ENCODE results near the gene CTIF. TPM values are rescaled to one million over a fixed set of nuclear protein-coding genes. Genes with fewer than 3 reads are reported as not detected.

The CTIF gene
- total and polyA plus RNA-seq, 10 donors = 5.2 to 39.2 (median 18.5) TPM

GRCh38 chr18:48577478-48578190 is 38.8 kb downstream of the CTIF start:
- peaks cover 0 to 8% (median 0%) of the 10 kb centered on the region in 6 donors for H3K4me1 ChIP-seq
- H3K4me3 ChIP-seq = no peak overlapping the region
- no peaks in the 10 kb centered on the region for H3K27me3 ChIP-seq (replicated peaks in 1 of 7)
- H3K36me3 ChIP-seq = peaks cover 0 to 19% (median 0%) of the 10 kb centered on the region in 6 donors
- no peak overlapping the region for H3K27ac ChIP-seq
- 88 to 95% (median 91%) methylated on average over 5 of the region's 5 CpGs for WGBS, 5 donors
- H3K9me3 ChIP-seq = peaks cover 0 to 13% (median 4%) of the 10 kb centered on the region in 8 donors
- DNase-seq = no peak
- intact Hi-C loops (cut with DNase I; ENCODE audit: low total_unique reads) = no loop called here
- no peak for TF ChIP-seq CTCF (IDR thresholded peaks at IDR 0.05 in 8 of 11, conservative IDR thresholded peaks at IDR 0.05 in 3 of 11)
- no peak for TF ChIP-seq POLR2A (IDR thresholded peaks at IDR 0.05)
- TF ChIP-seq POLR2AphosphoS5 (IDR thresholded peaks at IDR 0.05) = no peak

DNA sequence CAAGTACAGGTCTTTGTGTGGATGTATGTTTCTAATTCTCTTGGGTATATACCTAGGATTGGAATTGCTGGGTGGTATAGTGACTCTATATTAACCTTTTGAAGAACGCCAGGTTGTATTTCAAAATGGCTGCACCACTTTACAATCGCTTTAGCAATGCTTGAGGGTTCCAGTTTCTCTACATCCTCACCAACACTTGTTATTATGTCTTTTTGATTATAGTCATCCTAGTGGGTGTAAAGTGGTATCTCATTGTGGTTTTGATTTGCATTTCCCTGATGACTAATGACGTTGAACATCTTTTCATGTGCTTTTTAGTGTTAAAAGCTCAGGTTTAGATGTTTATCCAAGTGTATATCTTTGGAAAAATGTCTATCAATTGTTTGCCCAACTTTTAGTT is 39.5 kb downstream of the CTIF start:
- TF ChIP-seq POLR2AphosphoS5 (IDR thresholded peaks at IDR 0.05) (no peak), CTCF (IDR thresholded peaks at IDR 0.05 in 8 of 11, conservative IDR thresholded peaks at IDR 0.05 in 3 of 11) (no peak), POLR2A (IDR thresholded peaks at IDR 0.05) (no peak)
- Histone ChIP-seq H3K36me3 (peaks cover 0 to 19% (median 0%) of the 10 kb centered on the region in 6 donors), H3K4me3 (no peak overlapping the region), H3K9me3 (peaks cover 0 to 13% (median 4%) of the 10 kb centered on the region in 8 donors), H3K4me1 (peaks cover 0 to 8% (median 0%) of the 10 kb centered on the region in 6 donors), H3K27me3 (replicated peaks in 1 of 7) (no peaks in the 10 kb centered on the region), H3K27ac (no peak overlapping the region)
- 80 to 89% (median 88%) methylated on average over 3 of the region's 3 CpGs for WGBS, 5 donors
- intact Hi-C loops (cut with DNase I; ENCODE audit: low total_unique reads) = no loop called here
- DNase-seq = no peak

DNA sequence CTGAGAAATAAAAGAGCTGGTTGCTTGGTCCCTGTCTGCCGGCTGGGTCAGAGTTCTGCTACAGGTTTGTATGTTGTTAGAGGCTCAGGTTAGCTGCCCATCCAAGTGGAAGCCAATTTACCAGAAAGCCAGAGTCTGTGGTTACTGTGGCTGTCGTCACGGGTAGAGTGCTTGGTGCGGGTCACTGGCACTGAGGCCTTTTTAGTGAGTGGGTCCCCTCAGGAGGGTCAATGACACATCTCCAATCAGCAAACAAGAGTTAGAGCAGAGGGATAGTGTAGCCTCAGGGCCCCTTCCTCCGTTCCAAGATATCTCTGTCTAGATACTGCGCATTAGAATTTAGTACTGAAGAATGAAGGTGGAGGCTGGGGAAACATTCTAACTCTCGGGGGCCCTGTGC is 41.2 kb downstream of the CTIF start:
- intact Hi-C loops (cut with DNase I; ENCODE audit: low total_unique reads) = no loop called here
- Histone ChIP-seq H3K4me3 (no peak overlapping the region), H3K4me1 (peaks cover 0 to 8% (median 0%) of the 10 kb centered on the region in 6 donors), H3K27me3 (replicated peaks in 1 of 7) (no peaks in the 10 kb centered on the region), H3K27ac (no peak overlapping the region), H3K9me3 (peaks cover 0 to 13% (median 4%) of the 10 kb centered on the region in 8 donors), H3K36me3 (peaks cover 0 to 16% (median 0%) of the 10 kb centered on the region in 6 donors)
- DNase-seq = no peak
- no peak for TF ChIP-seq POLR2A (IDR thresholded peaks at IDR 0.05)
- TF ChIP-seq POLR2AphosphoS5 (IDR thresholded peaks at IDR 0.05) = no peak
- no peak for TF ChIP-seq CTCF (IDR thresholded peaks at IDR 0.05 in 8 of 11, conservative IDR thresholded peaks at IDR 0.05 in 3 of 11)
- WGBS, 5 donors = 91 to 96% (median 94%) methylated on average over 7 of the region's 7 CpGs

DNA sequence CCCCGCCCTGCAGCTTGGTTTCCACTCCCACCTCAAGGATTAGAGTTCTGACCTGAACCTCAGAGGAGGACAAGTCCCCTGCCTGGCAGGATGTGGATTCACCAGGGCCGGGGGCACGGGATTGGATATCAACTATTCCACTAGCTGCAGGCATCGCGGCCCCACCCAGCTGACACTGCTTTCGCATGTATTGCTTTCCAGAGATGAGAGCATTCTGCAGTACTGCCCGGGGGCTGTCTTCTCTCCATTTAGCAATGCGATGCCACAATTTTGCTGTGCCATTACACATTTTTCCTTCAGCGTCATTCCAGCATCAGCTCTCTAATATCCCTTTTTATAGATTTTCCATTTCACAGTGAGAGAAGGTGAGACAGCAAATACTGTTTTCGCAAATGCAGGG is 42.0 kb downstream of the CTIF start:
- intact Hi-C loops (cut with DNase I; ENCODE audit: low total_unique reads) = no loop called here
- Histone ChIP-seq H3K36me3 (peaks cover 0 to 9% (median 0%) of the 10 kb centered on the region in 6 donors), H3K4me3 (no peak overlapping the region), H3K4me1 (peaks cover 0 to 8% (median 0%) of the 10 kb centered on the region in 6 donors), H3K27ac (no peak overlapping the region), H3K9me3 (peaks cover 0 to 13% (median 4%) of the 10 kb centered on the region in 8 donors), H3K27me3 (replicated peaks in 1 of 7) (no peaks in the 10 kb centered on the region)
- 82 to 92% (median 92%) methylated on average over 10 of the region's 10 CpGs for WGBS, 5 donors
- DNase-seq = no peak
- TF ChIP-seq POLR2A (IDR thresholded peaks at IDR 0.05) (no peak), CTCF (IDR thresholded peaks at IDR 0.05 in 8 of 11, conservative IDR thresholded peaks at IDR 0.05 in 3 of 11) (no peak), POLR2AphosphoS5 (IDR thresholded peaks at IDR 0.05) (no peak)
